BE2C (cell line): ENCODE data around the gene CHURC1.

Source experiments
- DNase-seq: peaks from one replicate; pipeline ENCODE4 v3.0.0-alpha.2; 2020
- H3K27me3 ChIP-seq: fragments of 250-450 bp; sonication (Bioruptor Pico); 2 replicates; pipeline ENCODE4 v1.5.1; 2020; ENCODE audit warnings: mild to moderate bottlenecking
- H3K36me3 ChIP-seq: fragments of 250-450 bp; sonication (Bioruptor Pico); 2 replicates; pipeline ENCODE4 v1.5.1; 2020; ENCODE audit warnings: mild to moderate bottlenecking
- H3K4me1 ChIP-seq: fragments of 250-450 bp; sonication (Bioruptor Pico); 2 replicates; pipeline ENCODE4 v1.5.1; 2020
- H3K4me3 ChIP-seq: 2 replicates; pipeline ENCODE4 v1.5.1; 2011; ENCODE audit warnings: low read depth, low read length
- H3K9me3 ChIP-seq: fragments of 250-450 bp; sonication (Bioruptor Pico); 2 replicates; pipeline ENCODE4 v1.5.1; 2020
- TF ChIP-seq, protein P1 (sequence below): IDR thresholded peaks from 2 replicates; pipeline ENCODE4 v1.5.1; 2012; ENCODE audit warnings: mild to moderate bottlenecking, low read depth, low read length

The CHURC1 gene

GRCh38 chr14:64879635-64880220 lies 34.5 kb upstream of the CHURC1 start, which contains the start of gene SPTB:
SPTB (minus strand) TSS chr14:64879907; CDS start chr14:64823094, 56,813 bp downstream.
- Histone ChIP-seq H3K27me3 (peaks cover 61% of the 10 kb centered on the region), H3K9me3 (no peaks in the 10 kb centered on the region), H3K4me1 (0 out of 2 replicates have a peak, but pooled peaks cover 3% of the 10 kb centered on the region), H3K36me3 (no peaks in the 10 kb centered on the region), H3K4me3 (peak within 1 kb of the TSS; percentile 68)
- TF ChIP-seq, protein P1, sequence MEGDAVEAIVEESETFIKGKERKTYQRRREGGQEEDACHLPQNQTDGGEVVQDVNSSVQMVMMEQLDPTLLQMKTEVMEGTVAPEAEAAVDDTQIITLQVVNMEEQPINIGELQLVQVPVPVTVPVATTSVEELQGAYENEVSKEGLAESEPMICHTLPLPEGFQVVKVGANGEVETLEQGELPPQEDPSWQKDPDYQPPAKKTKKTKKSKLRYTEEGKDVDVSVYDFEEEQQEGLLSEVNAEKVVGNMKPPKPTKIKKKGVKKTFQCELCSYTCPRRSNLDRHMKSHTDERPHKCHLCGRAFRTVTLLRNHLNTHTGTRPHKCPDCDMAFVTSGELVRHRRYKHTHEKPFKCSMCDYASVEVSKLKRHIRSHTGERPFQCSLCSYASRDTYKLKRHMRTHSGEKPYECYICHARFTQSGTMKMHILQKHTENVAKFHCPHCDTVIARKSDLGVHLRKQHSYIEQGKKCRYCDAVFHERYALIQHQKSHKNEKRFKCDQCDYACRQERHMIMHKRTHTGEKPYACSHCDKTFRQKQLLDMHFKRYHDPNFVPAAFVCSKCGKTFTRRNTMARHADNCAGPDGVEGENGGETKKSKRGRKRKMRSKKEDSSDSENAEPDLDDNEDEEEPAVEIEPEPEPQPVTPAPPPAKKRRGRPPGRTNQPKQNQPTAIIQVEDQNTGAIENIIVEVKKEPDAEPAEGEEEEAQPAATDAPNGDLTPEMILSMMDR, result no peak
- DNase-seq, result peak; percentile 55

DNA sequence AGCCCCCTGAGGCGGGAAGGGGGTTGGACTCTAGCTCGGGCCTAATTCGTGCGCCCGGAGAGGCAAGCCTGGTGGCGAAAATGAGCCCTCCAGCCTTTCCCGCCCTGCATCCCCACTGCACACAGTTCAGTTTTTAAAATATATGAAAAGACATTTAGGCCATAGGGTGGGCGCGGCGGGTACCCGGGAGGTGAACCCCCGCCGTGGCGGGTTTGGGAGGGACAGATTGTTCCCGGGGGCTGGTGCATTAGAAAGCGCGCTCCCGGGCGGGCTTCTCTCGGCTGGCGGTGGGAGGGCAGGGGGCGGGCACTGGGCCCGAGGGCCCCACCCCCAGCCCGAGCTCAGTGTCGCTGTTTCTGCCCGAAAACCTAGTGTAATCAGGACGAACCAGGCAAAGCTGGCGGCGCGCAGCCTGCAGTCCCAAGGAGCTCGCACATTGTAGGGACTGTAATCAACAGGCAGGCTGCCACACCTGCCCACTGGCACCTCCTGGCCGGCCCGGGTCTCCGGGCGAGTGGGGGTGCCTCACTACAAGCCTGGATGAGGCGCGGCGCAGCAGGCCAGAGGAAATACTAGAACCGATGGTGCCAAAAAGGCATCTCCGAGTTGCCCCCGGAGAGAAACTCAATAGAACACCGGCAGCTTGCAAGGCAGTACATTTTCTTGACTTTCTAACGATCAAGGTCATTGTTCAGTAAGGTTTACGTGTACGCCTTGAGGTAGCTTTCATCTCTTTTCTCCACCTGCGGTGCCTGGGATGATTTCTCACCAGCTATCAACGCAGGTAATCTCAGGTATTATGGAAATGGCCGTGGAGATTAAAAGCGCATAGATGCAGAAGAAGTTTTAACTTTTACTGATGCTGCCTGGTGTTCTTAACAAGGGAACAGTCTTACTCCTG lies 33.8 kb upstream of the CHURC1 start:
- Histone ChIP-seq H3K9me3 (no peaks in the 10 kb centered on the region), H3K4me3 (peak overlapping the region; percentile 68), H3K4me1 (0 out of 2 replicates have a peak, but pooled peaks cover 2% of the 10 kb centered on the region), H3K36me3 (no peaks in the 10 kb centered on the region), H3K27me3 (peaks cover 61% of the 10 kb centered on the region)
- TF ChIP-seq, protein P1, result no peak
- DNase-seq, result peak; percentile 59

DNA sequence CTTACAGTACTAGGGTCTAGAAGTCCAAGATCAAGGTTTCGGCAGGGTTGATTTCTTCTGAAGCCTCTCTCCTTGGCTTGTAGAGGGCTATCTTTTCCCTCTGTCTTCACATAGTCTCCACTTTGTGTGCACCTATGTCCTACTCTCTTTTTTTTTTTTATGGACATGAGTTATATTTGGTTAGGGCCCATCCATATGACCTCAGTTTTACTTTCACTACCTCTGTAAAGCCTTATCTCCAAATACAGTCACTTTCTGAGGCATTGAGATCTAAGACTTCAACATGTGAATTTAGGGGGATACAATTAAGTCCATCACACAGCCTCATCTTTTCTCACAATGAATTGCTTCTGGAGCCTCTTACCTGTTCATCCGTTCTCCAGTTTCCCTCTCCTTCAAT lies 28.7 kb upstream of the CHURC1 start:
- no peak overlapping the region for H3K4me3 ChIP-seq
- DNase-seq, result no peak
- TF ChIP-seq, protein P1, result no peak
- H3K9me3 ChIP-seq, result no peaks in the 10 kb centered on the region
- peaks cover 63% of the 10 kb centered on the region for H3K27me3 ChIP-seq
- H3K4me1 ChIP-seq, result no peaks in the 10 kb centered on the region
- H3K36me3 ChIP-seq, result no peaks in the 10 kb centered on the region

- TF ChIP-seq, protein P1, result no peak
- no peak for DNase-seq
- no peaks in the 10 kb centered on the region for H3K9me3 ChIP-seq
- H3K4me1 ChIP-seq, result no peaks in the 10 kb centered on the region
- H3K4me3 ChIP-seq, result no peak overlapping the region
- no peaks in the 10 kb centered on the region for H3K36me3 ChIP-seq
- peaks cover 32% of the 10 kb centered on the region for H3K27me3 ChIP-seq
Measured at GRCh38 chr14:64889352-64889751, 24.9 kb upstream of the CHURC1 start.

- no peaks in the 10 kb centered on the region for H3K9me3 ChIP-seq
- H3K27me3 ChIP-seq, result peaks cover 25% of the 10 kb centered on the region
- no peak for DNase-seq
- H3K36me3 ChIP-seq, result no peaks in the 10 kb centered on the region
- no peaks in the 10 kb centered on the region for H3K4me1 ChIP-seq
- H3K4me3 ChIP-seq, result no peak overlapping the region
- TF ChIP-seq, protein P1, result no peak
Measured at GRCh38 chr14:64891173-64891838, 22.9 kb upstream of the CHURC1 start.
